Gastroesophageal sphincter (tissue), 4 donors: ENCODE results near the gene APC. TPM values are rescaled to one million over a fixed set of nuclear protein-coding genes. Genes with fewer than 3 reads are reported as not detected.
"Not testable (repeated sequence)": the region's sequence is repeated elsewhere in the genome, so short reads cannot be mapped to it uniquely, and the experiment has no call there.

Experiments used
- ATAC-seq: fragments of 150-250 bp; one replicate; pipeline ENCODE4 v1.9.1; 2016; ENCODE audit warnings: mild to moderate bottlenecking, moderate library complexity
- H3K27ac ChIP-seq, 4 donors: fragments of 200-600 bp; sonication (generic) in 3 of 4; 1 replicate in 3 of 4; 2 replicates in 1 of 4; pipeline ENCODE4 v1.5.1; 2016 to 2019
- H3K27me3 ChIP-seq: fragments of 200-600 bp; sonication (generic); one replicate; pipeline ENCODE4 v1.5.1; 2019
- H3K36me3 ChIP-seq, 2 donors: fragments of 200-600 bp; sonication (generic); one replicate each; pipeline ENCODE4 v1.5.1; 2019; ENCODE audit warnings: control low read depth in 1 of 2
- H3K4me1 ChIP-seq, 3 donors: fragments of 200-600 bp; sonication (generic); 1 replicate in 2 of 3; 2 replicates in 1 of 3; pipeline ENCODE4 v1.5.1; 2016 to 2019; ENCODE audit warnings: control low read depth in 2 of 3
- H3K4me3 ChIP-seq, 2 donors: fragments of 200-600 bp; sonication (generic); one replicate each; pipeline ENCODE4 v1.5.1; 2019; ENCODE audit warnings: mild to moderate bottlenecking in 1 of 2, moderate library complexity in 1 of 2
- H3K9me3 ChIP-seq, 3 donors: fragments of 200-600 bp; sonication (generic); one replicate each; pipeline ENCODE4 v1.5.1; 2017 to 2019; ENCODE audit warnings: control low read depth in 2 of 3
- EP300 ChIP-seq: sonication (generic); formaldehyde crosslinking; IDR thresholded peaks from one replicate; pipeline ENCODE4 v1.6.1; 2017; ENCODE audit warnings: antibody characterized with exemption, mild to moderate bottlenecking
- POLR2A ChIP-seq, 2 donors: fragments of 450-650 bp; IDR thresholded peaks; one replicate each; pipeline ENCODE4 v1.6.1; 2017; ENCODE audit warnings: antibody characterized with exemption in 2 of 2, mild to moderate bottlenecking in 2 of 2, moderate library complexity in 1 of 2
- POLR2AphosphoS5 ChIP-seq: sonication (generic); formaldehyde crosslinking; IDR thresholded peaks from one replicate; pipeline ENCODE4 v1.6.1; 2017; ENCODE audit warnings: antibody characterized with exemption
- WGBS, 2 donors: methylation state at CpG; one replicate each; pipeline ENCODE4 v1.1.5; 2018; ENCODE audit warnings: low coverage in 1 of 2; 5-methylcytosine and 5-hydroxymethylcytosine counted together
- total RNA-seq, 4 donors: library from RNA; depleted of rRNA; stranded (reverse); fragments of >200 nt; gene quantifications; one replicate each; pipeline ENCODE4 v1.1.0, GENCODE V29; 2016
- TF ChIP-seq, protein P1 (sequence below), 4 experiments: fragments of 200-600 bp in 2 of 4; fragments of 450-650 bp in 2 of 4; sonication (generic) in 1 of 4; IDR thresholded peaks; one replicate each; pipeline ENCODE4 v1.5.1; 2017 to 2019; ENCODE audit warnings: antibody characterized with exemption in 4 of 4, mild to moderate bottlenecking in 2 of 4, moderate library complexity in 2 of 4

APC gene
- total RNA-seq, 4 donors from 2014 or later, result 77.3 to 172 (median 112) TPM

DNA sequence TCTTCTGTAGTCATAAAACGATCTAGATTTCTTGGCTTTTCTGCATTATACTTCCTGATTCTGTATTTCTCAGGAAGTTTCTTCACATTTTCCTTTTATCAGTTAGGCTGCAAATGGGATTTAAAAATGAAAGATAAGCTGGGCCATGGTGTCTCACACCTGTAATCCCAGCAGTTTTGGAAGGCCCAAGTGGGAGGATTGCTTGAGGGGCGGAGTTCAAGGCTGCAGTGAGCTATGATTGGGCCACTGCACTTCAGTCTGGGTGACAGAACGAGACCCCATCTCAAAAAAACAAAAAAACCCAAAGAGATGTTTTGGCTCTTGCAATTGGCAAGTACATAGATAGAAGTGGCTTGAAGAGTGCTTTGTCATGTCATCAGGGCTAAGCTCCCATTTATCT, 26.2 kb upstream of the APC start:
- TF ChIP-seq EP300 (no peak), POLR2A (IDR thresholded peaks at IDR 0.05) (no peak), POLR2AphosphoS5 (no peak)
- TF ChIP-seq, protein P1, sequence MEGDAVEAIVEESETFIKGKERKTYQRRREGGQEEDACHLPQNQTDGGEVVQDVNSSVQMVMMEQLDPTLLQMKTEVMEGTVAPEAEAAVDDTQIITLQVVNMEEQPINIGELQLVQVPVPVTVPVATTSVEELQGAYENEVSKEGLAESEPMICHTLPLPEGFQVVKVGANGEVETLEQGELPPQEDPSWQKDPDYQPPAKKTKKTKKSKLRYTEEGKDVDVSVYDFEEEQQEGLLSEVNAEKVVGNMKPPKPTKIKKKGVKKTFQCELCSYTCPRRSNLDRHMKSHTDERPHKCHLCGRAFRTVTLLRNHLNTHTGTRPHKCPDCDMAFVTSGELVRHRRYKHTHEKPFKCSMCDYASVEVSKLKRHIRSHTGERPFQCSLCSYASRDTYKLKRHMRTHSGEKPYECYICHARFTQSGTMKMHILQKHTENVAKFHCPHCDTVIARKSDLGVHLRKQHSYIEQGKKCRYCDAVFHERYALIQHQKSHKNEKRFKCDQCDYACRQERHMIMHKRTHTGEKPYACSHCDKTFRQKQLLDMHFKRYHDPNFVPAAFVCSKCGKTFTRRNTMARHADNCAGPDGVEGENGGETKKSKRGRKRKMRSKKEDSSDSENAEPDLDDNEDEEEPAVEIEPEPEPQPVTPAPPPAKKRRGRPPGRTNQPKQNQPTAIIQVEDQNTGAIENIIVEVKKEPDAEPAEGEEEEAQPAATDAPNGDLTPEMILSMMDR (IDR thresholded peaks at IDR 0.05), result no peak
- ATAC-seq, result no peak

DNA sequence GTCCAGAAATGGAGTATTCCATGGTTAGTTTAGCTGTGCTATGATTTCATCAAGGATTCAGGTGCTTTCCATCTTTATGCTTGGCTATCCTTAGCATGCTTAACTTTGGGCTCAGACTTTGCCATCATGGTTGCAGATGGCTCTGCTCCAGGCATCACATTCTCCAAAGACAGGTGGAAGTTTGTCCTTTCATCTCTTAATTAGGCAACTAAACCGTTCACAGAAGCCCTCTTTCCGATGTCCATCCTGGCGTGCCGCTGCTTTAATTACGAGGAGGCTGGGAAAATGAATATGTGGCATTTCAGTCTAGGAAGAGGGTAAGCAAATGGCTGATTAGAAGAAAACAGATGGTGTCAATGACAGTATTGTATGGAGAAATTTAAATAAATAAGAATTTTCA, 24.5 kb upstream of the APC start:
- TF ChIP-seq POLR2AphosphoS5 (no peak), EP300 (no peak), POLR2A (IDR thresholded peaks at IDR 0.05) (no peak)
- TF ChIP-seq, protein P1 (IDR thresholded peaks at IDR 0.05), result no peak
- Histone ChIP-seq H3K27ac (no peak overlapping the region), H3K4me3 (no peak overlapping the region), H3K27me3 (no peaks in the 10 kb centered on the region), H3K4me1 (peaks cover 4 to 68% (median 5%) of the 10 kb centered on the region in 3 donors), H3K36me3 (no peaks in the 10 kb centered on the region), H3K9me3 (no peaks in the 10 kb centered on the region)
- 67 to 100% methylated on average over 1 to 2 of the region's 5 CpGs for WGBS, 2 donors
- no peak for ATAC-seq

More for the DNA sequence above, 26.2 kb upstream of the APC start:
- Histone ChIP-seq H3K4me1 (peaks cover 4 to 75% (median 5%) of the 10 kb centered on the region in 3 donors), H3K36me3 (no peaks in the 10 kb centered on the region), H3K27me3 (no peaks in the 10 kb centered on the region), H3K27ac (no peak overlapping the region), H3K9me3 (no peaks in the 10 kb centered on the region), H3K4me3 (no peak overlapping the region)
- 56 to 88% methylated on average over 1 to 3 of the region's 3 CpGs for WGBS, 2 donors

DNA sequence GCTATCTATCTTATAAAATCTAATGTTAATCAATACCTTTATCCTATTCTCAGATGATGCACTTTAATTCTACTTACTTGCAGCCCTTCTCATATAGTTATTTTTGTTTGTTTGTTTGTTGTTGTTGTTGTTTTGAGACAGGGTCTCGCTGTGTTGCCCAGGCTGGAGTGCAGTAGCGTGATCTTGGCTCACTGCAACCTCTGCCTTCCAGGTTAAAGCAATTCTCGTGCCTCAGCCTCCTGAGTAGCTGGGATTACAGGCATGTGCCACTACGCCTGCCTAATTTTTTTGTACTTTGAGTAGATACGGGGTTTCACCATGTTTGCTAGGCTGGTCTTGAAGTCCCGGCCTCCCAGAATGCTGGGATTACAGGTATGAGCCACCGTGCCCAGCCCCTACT, 20.8 kb upstream of the APC start:
- H3K9me3 ChIP-seq, ATAC-seq, H3K4me3 ChIP-seq, H3K27me3 ChIP-seq, H3K36me3 ChIP-seq, H3K27ac ChIP-seq: not testable (repeated sequence)
- WGBS, 2 donors, result 95 to 97% methylated on average over 4 to 7 of the region's 7 CpGs
- H3K4me1 ChIP-seq, result peaks cover 0 to 39% (median 10%) of the 10 kb centered on the region in 3 donors

DNA sequence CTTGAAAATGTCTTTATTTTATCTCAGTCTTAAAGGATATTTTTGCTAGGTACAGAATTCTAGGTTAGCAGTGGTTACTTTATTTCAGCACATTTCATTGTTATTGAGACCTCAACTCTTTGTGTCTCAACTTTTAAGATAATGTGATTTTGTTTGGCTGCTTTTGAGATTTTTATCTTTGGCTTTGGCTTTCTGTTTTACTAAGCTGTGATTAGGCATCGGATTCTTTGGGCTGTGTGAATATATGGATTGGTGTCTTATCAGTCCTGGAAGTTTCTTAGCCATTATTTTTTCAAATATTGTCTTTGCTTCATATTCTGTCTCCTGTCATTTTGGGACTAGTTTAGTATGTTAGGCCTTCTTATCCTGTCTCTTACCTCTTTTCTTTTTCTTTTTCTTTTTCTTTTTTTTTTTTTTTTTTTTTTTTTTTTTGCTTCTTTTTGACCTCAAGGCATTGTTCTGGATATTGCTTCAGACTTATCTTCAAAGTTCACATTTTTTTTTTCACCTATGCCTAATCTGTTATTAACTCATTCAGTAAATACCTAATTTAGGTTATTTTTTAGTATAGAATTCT, 20.1 kb upstream of the APC start:
- TF ChIP-seq POLR2AphosphoS5 (no peak), EP300 (no peak), POLR2A (IDR thresholded peaks at IDR 0.05) (no peak)
- TF ChIP-seq, protein P1 (IDR thresholded peaks at IDR 0.05), result no peak
- Histone ChIP-seq H3K27me3 (no peaks in the 10 kb centered on the region), H3K36me3 (no peaks in the 10 kb centered on the region), H3K4me1 (peaks cover 0 to 33% (median 10%) of the 10 kb centered on the region in 3 donors), H3K4me3 (no peak overlapping the region), H3K27ac (no peak overlapping the region), H3K9me3 (no peaks in the 10 kb centered on the region)
- 73 to 100% methylated on average over 1 of the region's 1 CpG for WGBS, 2 donors
- ATAC-seq, result no peak

DNA sequence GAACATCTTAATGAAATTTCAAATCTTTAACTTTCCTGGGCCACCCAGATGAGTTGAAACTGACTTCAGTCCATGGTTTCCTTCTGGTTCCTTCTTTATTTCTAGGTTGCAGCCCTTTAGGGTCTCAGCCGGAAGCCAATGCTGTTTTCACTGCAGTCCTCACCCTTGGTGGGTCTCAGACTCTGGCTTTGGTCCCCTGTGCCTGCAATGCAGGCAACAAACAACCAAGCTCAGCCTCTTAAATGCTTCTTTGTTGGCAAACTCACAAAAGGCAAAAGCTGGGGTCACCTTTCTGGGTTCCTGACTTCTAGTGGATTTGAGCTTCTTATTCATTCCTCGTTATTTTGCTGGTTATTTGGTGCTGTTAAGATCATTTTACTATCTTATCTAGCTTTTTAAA, 19.3 kb upstream of the APC start:
- Histone ChIP-seq H3K4me3 (no peak overlapping the region), H3K9me3 (no peaks in the 10 kb centered on the region), H3K36me3 (no peaks in the 10 kb centered on the region), H3K4me1 (peaks cover 0 to 33% (median 5%) of the 10 kb centered on the region in 3 donors), H3K27me3 (no peaks in the 10 kb centered on the region), H3K27ac (no peak overlapping the region)
- 95 to 100% methylated on average over 2 of the region's 2 CpGs for WGBS, 2 donors
- no peak for ATAC-seq
- no peak for TF ChIP-seq POLR2A (IDR thresholded peaks at IDR 0.05)
- no peak for TF ChIP-seq POLR2AphosphoS5
- TF ChIP-seq EP300, result no peak
- TF ChIP-seq, protein P1 (IDR thresholded peaks at IDR 0.05), result no peak
